ENCODE data around the gene MTG1.
"Not testable (repeated sequence)": the region's sequence is repeated elsewhere in the genome, so short reads cannot be mapped to it uniquely, and the experiment has no call there.

MTG1 gene

DNA sequence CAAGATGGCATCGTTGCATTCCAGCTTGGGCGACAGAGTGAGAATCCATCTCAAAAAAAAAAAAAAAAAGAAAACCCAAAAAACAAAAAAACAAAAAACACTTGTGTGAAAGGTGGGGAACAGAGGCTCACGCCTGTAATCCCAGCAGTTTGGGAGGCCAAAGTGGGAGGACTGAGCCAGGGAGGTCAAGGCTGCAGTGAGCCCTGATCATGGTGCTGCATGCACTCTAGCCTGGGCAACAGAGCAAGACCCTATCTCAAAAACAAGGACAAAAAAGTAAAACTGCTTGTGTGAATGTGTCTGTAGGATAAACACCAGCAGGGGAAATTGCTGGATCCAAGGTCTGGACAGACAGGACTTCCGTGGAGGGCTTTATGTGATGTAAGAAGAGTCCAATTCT lies 10.4 kb upstream of the MTG1 start:
- Histone ChIP-seq H3K27me3 (ENCODE audit: insufficient read depth, low read length) (peaks cover 12% of the 10 kb centered on the region), H3K27ac (ENCODE audit: low read length) (no peak overlapping the region), H3K4me1 (ENCODE audit: insufficient read depth, low read length) (no peaks in the 10 kb centered on the region), H3K4me3 (ENCODE audit: low read length) (no peak overlapping the region), H3K9ac (ENCODE audit: low read depth, low read length) (no peak overlapping the region), H3K9me3 (ENCODE audit: insufficient read depth, low read depth, low read length) (no peaks in the 10 kb centered on the region), H3K36me3 (ENCODE audit: insufficient read depth, low read depth, low read length) (no peaks in the 10 kb centered on the region)

- H3K9ac ChIP-seq (ENCODE audit: low read depth, low read length): no peak overlapping the region
- H3K4me3 ChIP-seq (ENCODE audit: low read length): no peak overlapping the region
- H3K27me3 ChIP-seq (ENCODE audit: insufficient read depth, low read length): peaks cover 11% of the 10 kb centered on the region
- no peak overlapping the region for H3K27ac ChIP-seq (ENCODE audit: low read length)
- H3K4me1 ChIP-seq (ENCODE audit: insufficient read depth, low read length): no peaks in the 10 kb centered on the region
- H3K36me3 ChIP-seq (ENCODE audit: insufficient read depth, low read depth, low read length): no peaks in the 10 kb centered on the region
- no peaks in the 10 kb centered on the region for H3K9me3 ChIP-seq (ENCODE audit: insufficient read depth, low read depth, low read length)
Measured at GRCh38 chr10:133384071-133384470, 9.9 kb upstream of the MTG1 start.

DNA sequence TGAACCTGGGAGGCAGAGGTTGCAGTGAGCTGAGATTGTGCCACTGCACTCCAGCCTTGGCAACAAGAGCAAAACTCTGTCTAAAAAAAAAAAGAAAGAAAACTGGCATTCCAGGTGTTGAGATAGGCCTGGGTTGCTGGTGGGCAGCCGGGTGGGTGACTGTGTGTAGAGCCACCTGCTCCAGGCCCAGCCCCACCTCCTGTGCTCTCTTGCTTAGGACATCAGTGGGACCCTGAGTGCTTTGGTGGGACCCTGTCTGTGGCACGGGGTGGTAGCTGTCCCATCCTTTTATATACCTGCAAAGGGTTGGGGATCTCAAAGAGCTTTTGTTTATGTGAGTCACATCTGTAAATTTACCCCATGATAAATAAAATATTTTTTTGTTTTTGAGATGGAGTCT lies 8.7 kb upstream of the MTG1 start:
- Histone ChIP-seq H3K9ac (ENCODE audit: low read depth, low read length) (no peak overlapping the region), H3K4me1 (ENCODE audit: insufficient read depth, low read length) (no peaks in the 10 kb centered on the region), H3K27ac (ENCODE audit: low read length) (no peak overlapping the region), H3K9me3 (ENCODE audit: insufficient read depth, low read depth, low read length) (no peaks in the 10 kb centered on the region), H3K4me3 (ENCODE audit: low read length) (no peak overlapping the region), H3K27me3 (ENCODE audit: insufficient read depth, low read length) (peaks cover 3% of the 10 kb centered on the region), H3K36me3 (ENCODE audit: insufficient read depth, low read depth, low read length) (no peaks in the 10 kb centered on the region)

- not testable (repeated sequence) for H3K4me1 ChIP-seq (ENCODE audit: insufficient read depth, low read length); H3K9ac ChIP-seq (ENCODE audit: low read depth, low read length); H3K36me3 ChIP-seq (ENCODE audit: insufficient read depth, low read depth, low read length); H3K27ac ChIP-seq (ENCODE audit: low read length); H3K27me3 ChIP-seq (ENCODE audit: insufficient read depth, low read length); H3K9me3 ChIP-seq (ENCODE audit: insufficient read depth, low read depth, low read length); H3K4me3 ChIP-seq (ENCODE audit: low read length)
Measured at GRCh38 chr10:133386951-133387350, 7.0 kb upstream of the MTG1 start.

GRCh38 chr10:133388236-133388972 lies 5.6 kb upstream of the MTG1 start:
- H3K4me1 ChIP-seq (ENCODE audit: insufficient read depth, low read length): no peaks in the 10 kb centered on the region

GRCh38 chr10:133388973-133389818 lies 4.8 kb upstream of the MTG1 start:
- Histone ChIP-seq H3K4me1 (ENCODE audit: insufficient read depth, low read length) (no peaks in the 10 kb centered on the region), H3K27me3 (ENCODE audit: insufficient read depth, low read length) (no peaks in the 10 kb centered on the region), H3K36me3 (ENCODE audit: insufficient read depth, low read depth, low read length) (no peaks in the 10 kb centered on the region), H3K9ac (ENCODE audit: low read depth, low read length) (no peak overlapping the region), H3K9me3 (ENCODE audit: insufficient read depth, low read depth, low read length) (no peaks in the 10 kb centered on the region), H3K4me3 (ENCODE audit: low read length) (no peak overlapping the region), H3K27ac (ENCODE audit: low read length) (no peak overlapping the region)

More at GRCh38 chr10:133388236-133388972, 5.6 kb upstream of the MTG1 start:
- Histone ChIP-seq H3K4me3 (ENCODE audit: low read length) (no peak overlapping the region), H3K9me3 (ENCODE audit: insufficient read depth, low read depth, low read length) (no peaks in the 10 kb centered on the region), H3K9ac (ENCODE audit: low read depth, low read length) (no peak overlapping the region), H3K36me3 (ENCODE audit: insufficient read depth, low read depth, low read length) (no peaks in the 10 kb centered on the region), H3K27me3 (ENCODE audit: insufficient read depth, low read length) (no peaks in the 10 kb centered on the region), H3K27ac (ENCODE audit: low read length) (no peak overlapping the region)

- H3K4me3 ChIP-seq (ENCODE audit: low read length): no peak overlapping the region
- no peak overlapping the region for H3K9ac ChIP-seq (ENCODE audit: low read depth, low read length)
- H3K9me3 ChIP-seq (ENCODE audit: insufficient read depth, low read depth, low read length): no peaks in the 10 kb centered on the region
- H3K36me3 ChIP-seq (ENCODE audit: insufficient read depth, low read depth, low read length): peaks cover 4% of the 10 kb centered on the region
- no peaks in the 10 kb centered on the region for H3K27me3 ChIP-seq (ENCODE audit: insufficient read depth, low read length)
- no peak overlapping the region for H3K27ac ChIP-seq (ENCODE audit: low read length)
- H3K4me1 ChIP-seq (ENCODE audit: insufficient read depth, low read length): no peaks in the 10 kb centered on the region
Measured at GRCh38 chr10:133390597-133391248, 3.2 kb upstream of the MTG1 start.

- H3K4me1 ChIP-seq (ENCODE audit: insufficient read depth, low read length): no peaks in the 10 kb centered on the region
- H3K27ac ChIP-seq (ENCODE audit: low read length): no peak overlapping the region
Measured at GRCh38 chr10:133391249-133391635, 2.7 kb upstream of the MTG1 start.

GRCh38 chr10:133391761-133392518 lies 2.0 kb upstream of the MTG1 start:
- no peaks in the 10 kb centered on the region for H3K27me3 ChIP-seq (ENCODE audit: insufficient read depth, low read length)
- H3K4me3 ChIP-seq (ENCODE audit: low read length): no peak overlapping the region
- no peak overlapping the region for H3K27ac ChIP-seq (ENCODE audit: low read length)
- H3K36me3 ChIP-seq (ENCODE audit: insufficient read depth, low read depth, low read length): peaks cover 14% of the 10 kb centered on the region
- no peak overlapping the region for H3K9ac ChIP-seq (ENCODE audit: low read depth, low read length)
- H3K4me1 ChIP-seq (ENCODE audit: insufficient read depth, low read length): no peaks in the 10 kb centered on the region
- H3K9me3 ChIP-seq (ENCODE audit: insufficient read depth, low read depth, low read length): no peaks in the 10 kb centered on the region

More at GRCh38 chr10:133391249-133391635, 2.7 kb upstream of the MTG1 start:
- Histone ChIP-seq H3K9me3 (ENCODE audit: insufficient read depth, low read depth, low read length) (no peaks in the 10 kb centered on the region), H3K9ac (ENCODE audit: low read depth, low read length) (no peak overlapping the region), H3K4me3 (ENCODE audit: low read length) (no peak overlapping the region), H3K27me3 (ENCODE audit: insufficient read depth, low read length) (no peaks in the 10 kb centered on the region), H3K36me3 (ENCODE audit: insufficient read depth, low read depth, low read length) (peaks cover 9% of the 10 kb centered on the region)

DNA sequence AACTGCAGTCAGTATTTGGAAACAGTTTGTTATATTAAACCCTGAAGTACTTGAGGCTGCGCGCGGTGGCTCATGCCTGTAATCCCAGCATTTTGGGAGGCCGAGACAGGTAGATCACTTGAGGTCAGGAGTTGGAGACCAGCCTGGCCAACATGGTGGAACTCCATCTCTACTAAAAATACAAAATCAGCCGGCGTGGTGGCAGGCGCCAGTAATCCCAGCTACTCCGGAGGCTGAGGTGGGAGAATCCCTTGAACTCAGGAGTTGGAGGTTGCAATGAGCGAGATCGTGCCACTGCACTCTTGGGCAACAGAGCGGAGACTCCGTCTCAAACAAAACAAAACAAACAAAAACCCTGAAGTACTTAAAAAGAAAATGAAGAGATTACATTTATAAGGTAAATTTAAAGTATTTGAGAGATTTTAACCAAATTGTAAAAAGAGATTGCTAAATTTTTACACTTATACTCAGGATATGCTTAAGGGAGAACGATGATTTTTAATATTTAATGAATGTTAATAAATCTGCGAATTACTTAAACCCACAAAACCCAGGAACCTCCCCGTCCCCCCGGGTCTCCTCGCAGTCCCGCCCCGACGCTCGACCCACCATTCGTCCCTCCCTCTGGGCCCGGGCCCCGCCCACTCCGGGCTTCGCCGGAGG lies 425 bp upstream of the MTG1 start:
- H3K27me3 ChIP-seq (ENCODE audit: insufficient read depth, low read length): no peaks in the 10 kb centered on the region
- peak overlapping the region; percentile 79; the same call in 1 of the 2 replicates for H3K9ac ChIP-seq (ENCODE audit: low read depth, low read length)
- no peaks in the 10 kb centered on the region for H3K9me3 ChIP-seq (ENCODE audit: insufficient read depth, low read depth, low read length)
- peaks cover 27% of the 10 kb centered on the region for H3K36me3 ChIP-seq (ENCODE audit: insufficient read depth, low read depth, low read length)
- no peak overlapping the region for H3K27ac ChIP-seq (ENCODE audit: low read length)
- no peaks in the 10 kb centered on the region for H3K4me1 ChIP-seq (ENCODE audit: insufficient read depth, low read length)
- H3K4me3 ChIP-seq (ENCODE audit: low read length): peak overlapping the region; percentile 99

DNA sequence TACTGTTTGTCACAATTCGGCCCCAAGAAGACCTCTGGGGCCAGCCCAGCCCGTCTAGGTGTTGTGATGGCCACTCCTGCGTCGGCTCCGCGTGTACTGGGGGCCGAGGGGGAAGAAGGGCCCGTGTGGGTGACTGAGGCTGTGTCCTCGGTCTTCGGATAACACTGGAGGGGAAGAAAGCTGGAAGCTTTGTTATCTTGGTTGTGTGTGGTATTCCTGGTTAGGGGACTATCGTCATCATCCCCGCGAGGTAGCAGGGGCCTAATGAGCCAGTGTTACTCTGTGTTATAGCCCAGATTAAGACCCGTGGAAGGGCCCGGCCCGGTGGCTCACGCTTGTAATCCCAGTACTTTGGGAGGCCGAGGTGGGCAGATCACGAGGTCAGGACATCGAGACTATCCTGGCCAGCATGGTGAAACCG lies 854 bp downstream of the MTG1 start:
- Histone ChIP-seq H3K27ac (ENCODE audit: low read length) (peak overlapping the region; percentile 61), H3K27me3 (ENCODE audit: insufficient read depth, low read length) (no peaks in the 10 kb centered on the region), H3K9ac (ENCODE audit: low read depth, low read length) (peak overlapping the region; percentile 93), H3K36me3 (ENCODE audit: insufficient read depth, low read depth, low read length) (peaks cover 39% of the 10 kb centered on the region), H3K4me1 (ENCODE audit: insufficient read depth, low read length) (no peaks in the 10 kb centered on the region), H3K4me3 (ENCODE audit: low read length) (peak overlapping the region; percentile 99), H3K9me3 (ENCODE audit: insufficient read depth, low read depth, low read length) (no peaks in the 10 kb centered on the region)
